Measurements from ENCODE around the gene CFL1. TPM values are rescaled to one million over a fixed set of nuclear protein-coding genes. Genes with fewer than 3 reads are reported as not detected.

Gene CFL1
- total RNA-seq, 1 experiment from 2014 or later, result 960 TPM

- peaks cover 15% of the 10 kb centered on the region for H3K4me1 Mint-ChIP-seq (ENCODE audit: low read depth, unreplicated experiment)
- no peaks in the 10 kb centered on the region for H3K36me3 ChIP-seq (ENCODE audit: control insufficient read depth, insufficient read depth, low read length)
- no peaks in the 10 kb centered on the region for H3K27me3 ChIP-seq (replicated peaks; ENCODE audit: control insufficient read depth, insufficient read depth, low read length)
- TF ChIP-seq, protein P1, sequence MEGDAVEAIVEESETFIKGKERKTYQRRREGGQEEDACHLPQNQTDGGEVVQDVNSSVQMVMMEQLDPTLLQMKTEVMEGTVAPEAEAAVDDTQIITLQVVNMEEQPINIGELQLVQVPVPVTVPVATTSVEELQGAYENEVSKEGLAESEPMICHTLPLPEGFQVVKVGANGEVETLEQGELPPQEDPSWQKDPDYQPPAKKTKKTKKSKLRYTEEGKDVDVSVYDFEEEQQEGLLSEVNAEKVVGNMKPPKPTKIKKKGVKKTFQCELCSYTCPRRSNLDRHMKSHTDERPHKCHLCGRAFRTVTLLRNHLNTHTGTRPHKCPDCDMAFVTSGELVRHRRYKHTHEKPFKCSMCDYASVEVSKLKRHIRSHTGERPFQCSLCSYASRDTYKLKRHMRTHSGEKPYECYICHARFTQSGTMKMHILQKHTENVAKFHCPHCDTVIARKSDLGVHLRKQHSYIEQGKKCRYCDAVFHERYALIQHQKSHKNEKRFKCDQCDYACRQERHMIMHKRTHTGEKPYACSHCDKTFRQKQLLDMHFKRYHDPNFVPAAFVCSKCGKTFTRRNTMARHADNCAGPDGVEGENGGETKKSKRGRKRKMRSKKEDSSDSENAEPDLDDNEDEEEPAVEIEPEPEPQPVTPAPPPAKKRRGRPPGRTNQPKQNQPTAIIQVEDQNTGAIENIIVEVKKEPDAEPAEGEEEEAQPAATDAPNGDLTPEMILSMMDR (IDR thresholded peaks at IDR 0.05; ENCODE audit: insufficient read depth in 1 of 2, low read depth in 1 of 2, low read length in 1 of 2, severe bottlenecking in 1 of 2, unreplicated experiment in 1 of 2), result no peak
- peaks cover 6% of the 10 kb centered on the region for H3K36me3 Mint-ChIP-seq (ENCODE audit: insufficient read depth, unreplicated experiment)
- peaks cover 2% of the 10 kb centered on the region for H3K27me3 Mint-ChIP-seq (ENCODE audit: insufficient read depth, unreplicated experiment)
- H3K4me3 ChIP-seq (ENCODE audit: low read depth, low read length), result no peak overlapping the region
- BruUV-seq (replicated peaks), result no TSS peak
- H3K27ac Mint-ChIP-seq (ENCODE audit: unreplicated experiment), result no peak overlapping the region
- CTCF ChIA-PET, result interaction anchor here (0.9 kb wide), 1 partner anchor 79 kb away, joined by 3 read pairs; the partner anchor contains the start of gene FIBP
- H3K9me3 Mint-ChIP-seq (ENCODE audit: unreplicated experiment), result peaks cover 5% of the 10 kb centered on the region
- H3K4me3 Mint-ChIP-seq (ENCODE audit: unreplicated experiment), result no peak overlapping the region
- H3K4me1 ChIP-seq, result peaks cover 6% of the 10 kb centered on the region; the same call in 1 of the 2 replicates
- no peak for DNase-seq
- H3K9me3 ChIP-seq, result no peaks in the 10 kb centered on the region
- intact Hi-C loops (cut with micrococcal nuclease; ENCODE audit: unreplicated experiment), result no loop called here
- POLR2A ChIA-PET, result no interaction called here
These were observed 49.1 kb downstream of the CFL1 start for GRCh38 chr11:65808744-65809341.

- Mint-ChIP-seq H3K27me3 (ENCODE audit: insufficient read depth, unreplicated experiment) (peaks cover 2% of the 10 kb centered on the region), H3K4me3 (ENCODE audit: unreplicated experiment) (no peak overlapping the region), H3K9me3 (ENCODE audit: unreplicated experiment) (no peaks in the 10 kb centered on the region), H3K27ac (ENCODE audit: unreplicated experiment) (no peak overlapping the region), H3K36me3 (ENCODE audit: insufficient read depth, unreplicated experiment) (peaks cover 6% of the 10 kb centered on the region), H3K4me1 (ENCODE audit: low read depth, unreplicated experiment) (peaks cover 15% of the 10 kb centered on the region)
- CTCF ChIA-PET, result interaction anchor here (0.7 to 1.0 kb wide), 4 partner anchors 11 to 373 kb away, joined by 4 to 12 read pairs (median 6); partner anchors contain the start of genes FAM89B and FIBP
- Histone ChIP-seq H3K4me1 (peaks cover 2% of the 10 kb centered on the region; the same call in 1 of the 2 replicates), H3K9me3 (no peaks in the 10 kb centered on the region), H3K36me3 (ENCODE audit: control insufficient read depth, insufficient read depth, low read length) (no peaks in the 10 kb centered on the region), H3K27me3 (replicated peaks; ENCODE audit: control insufficient read depth, insufficient read depth, low read length) (no peaks in the 10 kb centered on the region), H3K4me3 (ENCODE audit: low read depth, low read length) (no peak overlapping the region)
- no TSS peak for BruUV-seq (replicated peaks)
- TF ChIP-seq, protein P1 (IDR thresholded peaks at IDR 0.05; ENCODE audit: insufficient read depth in 1 of 2, low read depth in 1 of 2, low read length in 1 of 2, severe bottlenecking in 1 of 2, unreplicated experiment in 1 of 2), result no peak
- intact Hi-C loops (cut with micrococcal nuclease; ENCODE audit: unreplicated experiment), result no loop called here
- POLR2A ChIA-PET, result interaction anchor here (0.6 to 0.8 kb wide), 2 partner anchors 45 to 94 kb away, joined by 3 to 5 read pairs; no protein-coding TSS in a partner anchor
- DNase-seq, result no peak
These were observed 51.0 kb downstream of the CFL1 start for GRCh38 chr11:65806979-65807378.

Other genes starting within 250 kb of the CFL1 start
- 80.5 and 89.2 TPM in 2 replicates for gene MAP3K11, start 244.0 kb downstream of the CFL1 start, total RNA-seq (2022)
- gene PCNX3, start 242.4 kb downstream of the CFL1 start, total RNA-seq (2022), result 52.7 and 52.8 TPM in 2 replicates
- 30.5 and 35.1 TPM in 2 replicates for gene SIPA1, start 220.1 kb downstream of the CFL1 start, total RNA-seq (2022)
- gene RELA, start 195.3 kb downstream of the CFL1 start, total RNA-seq (2022), result 51.2 and 54.9 TPM in 2 replicates
- 60.2 and 70.1 TPM in 2 replicates for gene KAT5, start 145.9 kb downstream of the CFL1 start, total RNA-seq (2022)
- 66.7 and 76.4 TPM in 2 replicates for gene RNASEH2C, start 137.4 kb downstream of the CFL1 start, total RNA-seq (2022)
- gene AP5B1, start 77.2 kb downstream of the CFL1 start, total RNA-seq (2022), result 18.2 and 19.3 TPM in 2 replicates
- gene OVOL1, start 71.1 kb downstream of the CFL1 start, total RNA-seq (2022), result 19.5 and 21.2 TPM in 2 replicates
- gene SNX32, start 24.2 kb downstream of the CFL1 start, total RNA-seq (2022), result not detected in 2 replicates
- 74.1 and 74.6 TPM in 2 replicates for gene MUS81, start 2.3 kb upstream of the CFL1 start, total RNA-seq (2022)
- gene EFEMP2, start 14.6 kb upstream of the CFL1 start, total RNA-seq (2022), result 1.3 and 1.4 TPM in 2 replicates
- not detected in 2 replicates for gene CTSW, start 21.7 kb upstream of the CFL1 start, total RNA-seq (2022)
- 56.8 and 61.5 TPM in 2 replicates for gene FIBP, start 30.3 kb upstream of the CFL1 start, total RNA-seq (2022)
- 13.3 and 14.7 TPM in 2 replicates for gene CCDC85B, start 32.5 kb upstream of the CFL1 start, total RNA-seq (2022)
- gene FOSL1, start 42.2 kb upstream of the CFL1 start, total RNA-seq (2022), result 2.7 and 3.9 TPM in 2 replicates
- 19.7 and 20.1 TPM in 2 replicates for gene C11orf68, start 60.9 kb upstream of the CFL1 start, total RNA-seq (2022)
- gene DRAP1, start 61.2 kb upstream of the CFL1 start, total RNA-seq (2022), result 91.0 and 93.1 TPM in 2 replicates
- gene TSGA10IP, start 87.3 kb upstream of the CFL1 start, total RNA-seq (2022), result 0.79 TPM in 1 of 2 replicates, not detected in the other
- 78.0 and 84.5 TPM in 2 replicates for gene SART1, start 103.6 kb upstream of the CFL1 start, total RNA-seq (2022)
- gene EIF1AD, start 144.0 kb upstream of the CFL1 start, total RNA-seq (2022), result 51.2 and 55.3 TPM in 2 replicates
- gene BANF1, start 144.3 kb upstream of the CFL1 start, total RNA-seq (2022), result 295 and 300 TPM in 2 replicates
- gene CST6, start 153.8 kb upstream of the CFL1 start, total RNA-seq (2022), result not detected in 2 replicates
- gene CATSPER1, start 168.3 kb upstream of the CFL1 start, total RNA-seq (2022), result not detected in 2 replicates
- gene GAL3ST3, start 191.0 kb upstream of the CFL1 start, total RNA-seq (2022), result not detected in 2 replicates
- gene SF3B2, start 194.2 kb upstream of the CFL1 start, total RNA-seq (2022), result 224 and 225 TPM in 2 replicates
- gene PACS1, start 212.1 kb upstream of the CFL1 start, total RNA-seq (2022), result 82.2 and 95.2 TPM in 2 replicates

Measured in Caco-2 (cell line).